ENCODE measurements around the gene RANBP9. TPM values are rescaled to one million over a fixed set of nuclear protein-coding genes. Genes with fewer than 3 reads are reported as not detected.

Gene RANBP9
- polyA plus RNA-seq, 4 donors, result 14.1 to 27.1 (median 18.5) TPM

GRCh38 chr6:13703496-13703895 lies 8.1 kb downstream of the RANBP9 start:
- DNase-seq, result no peak
- peaks cover 0 to 9% (median 0%) of the 10 kb centered on the region in 3 donors for H3K36me3 ChIP-seq (ENCODE audit: control insufficient read depth in 3 of 3, insufficient read depth in 2 of 3, low read depth in 1 of 3, low read length in 3 of 3)
- no peak overlapping the region for H3K4me3 ChIP-seq (ENCODE audit: low read depth in 1 of 3, low read length in 3 of 3)
- no peak overlapping the region for H3K27ac ChIP-seq (ENCODE audit: low read depth in 1 of 3, low read length in 2 of 3)
- H3K27me3 ChIP-seq (ENCODE audit: control insufficient read depth in 3 of 3, insufficient read depth in 3 of 3, low read length in 3 of 3), result no peaks in the 10 kb centered on the region
- H3K9me3 ChIP-seq (ENCODE audit: control insufficient read depth in 2 of 2, insufficient read depth in 1 of 2, low read depth in 1 of 2, low read length in 1 of 2), result no peaks in the 10 kb centered on the region
- FAIRE-seq, result no peak
- peaks cover 0 to 17% (median 2%) of the 10 kb centered on the region in 3 donors for H3K4me1 ChIP-seq (ENCODE audit: control insufficient read depth in 3 of 3, insufficient read depth in 2 of 3, low read depth in 1 of 3, low read length in 2 of 3)

- WGBS, 3 donors, result 68 to 78% (median 75%) methylated on average over 4 of the region's 4 CpGs
- DNase-seq (no peak), FAIRE-seq (no peak)
- no peak overlapping the region for H3K4me3 ChIP-seq (ENCODE audit: low read depth in 1 of 3, low read length in 3 of 3)
- no peaks in the 10 kb centered on the region for H3K9me3 ChIP-seq (ENCODE audit: control insufficient read depth in 2 of 2, insufficient read depth in 1 of 2, low read depth in 1 of 2, low read length in 1 of 2)
- H3K4me1 ChIP-seq (ENCODE audit: control insufficient read depth in 3 of 3, insufficient read depth in 2 of 3, low read depth in 1 of 3, low read length in 2 of 3), result peaks cover 0 to 13% (median 0%) of the 10 kb centered on the region in 3 donors
- no peaks in the 10 kb centered on the region for H3K27me3 ChIP-seq (ENCODE audit: control insufficient read depth in 3 of 3, insufficient read depth in 3 of 3, low read length in 3 of 3)
- H3K27ac ChIP-seq (ENCODE audit: low read depth in 1 of 3, low read length in 2 of 3), result no peak overlapping the region
- H3K36me3 ChIP-seq (ENCODE audit: control insufficient read depth in 3 of 3, insufficient read depth in 2 of 3, low read depth in 1 of 3, low read length in 3 of 3), result peaks cover 0 to 9% (median 0%) of the 10 kb centered on the region in 3 donors
These were observed 8.8 kb downstream of the RANBP9 start for GRCh38 chr6:13702809-13703302.

GRCh38 chr6:13700232-13700631 lies 11.4 kb downstream of the RANBP9 start:
- FAIRE-seq, result no peak

GRCh38 chr6:13698715-13699114 lies 12.9 kb downstream of the RANBP9 start:
- no peak for FAIRE-seq
- H3K4me1 ChIP-seq (ENCODE audit: control insufficient read depth in 3 of 3, insufficient read depth in 2 of 3, low read depth in 1 of 3, low read length in 2 of 3), result peaks cover 0 to 10% (median 0%) of the 10 kb centered on the region in 3 donors

More at GRCh38 chr6:13700232-13700631, 11.4 kb downstream of the RANBP9 start:
- H3K27ac ChIP-seq (ENCODE audit: low read depth in 1 of 3, low read length in 2 of 3), result no peak overlapping the region
- no peak overlapping the region for H3K4me3 ChIP-seq (ENCODE audit: low read depth in 1 of 3, low read length in 3 of 3)
- H3K36me3 ChIP-seq (ENCODE audit: control insufficient read depth in 3 of 3, insufficient read depth in 2 of 3, low read depth in 1 of 3, low read length in 3 of 3), result peaks cover 0 to 7% (median 0%) of the 10 kb centered on the region in 3 donors
- DNase-seq, result no peak
- 93 to 96% (median 95%) methylated on average over 3 of the region's 3 CpGs for WGBS, 3 donors
- peaks cover 0 to 13% (median 0%) of the 10 kb centered on the region in 3 donors for H3K4me1 ChIP-seq (ENCODE audit: control insufficient read depth in 3 of 3, insufficient read depth in 2 of 3, low read depth in 1 of 3, low read length in 2 of 3)
- H3K27me3 ChIP-seq (ENCODE audit: control insufficient read depth in 3 of 3, insufficient read depth in 3 of 3, low read length in 3 of 3), result no peaks in the 10 kb centered on the region
- no peaks in the 10 kb centered on the region for H3K9me3 ChIP-seq (ENCODE audit: control insufficient read depth in 2 of 2, insufficient read depth in 1 of 2, low read depth in 1 of 2, low read length in 1 of 2)

GRCh38 chr6:13697857-13698256 lies 13.8 kb downstream of the RANBP9 start:
- Histone ChIP-seq H3K27ac (ENCODE audit: low read depth in 1 of 3, low read length in 2 of 3) (no peak overlapping the region), H3K4me1 (ENCODE audit: control insufficient read depth in 3 of 3, insufficient read depth in 2 of 3, low read depth in 1 of 3, low read length in 2 of 3) (peaks cover 0 to 1% (median 0%) of the 10 kb centered on the region in 3 donors), H3K4me3 (ENCODE audit: low read depth in 1 of 3, low read length in 3 of 3) (no peak overlapping the region), H3K27me3 (ENCODE audit: control insufficient read depth in 3 of 3, insufficient read depth in 3 of 3, low read length in 3 of 3) (no peaks in the 10 kb centered on the region), H3K36me3 (ENCODE audit: control insufficient read depth in 3 of 3, insufficient read depth in 2 of 3, low read depth in 1 of 3, low read length in 3 of 3) (peaks cover 0 to 12% (median 0%) of the 10 kb centered on the region in 3 donors), H3K9me3 (ENCODE audit: control insufficient read depth in 2 of 2, insufficient read depth in 1 of 2, low read depth in 1 of 2, low read length in 1 of 2) (no peaks in the 10 kb centered on the region)
- DNase-seq (no peak), FAIRE-seq (no peak)
- 97 to 100% (median 98%) methylated on average over 2 of the region's 2 CpGs for WGBS, 3 donors

More at GRCh38 chr6:13698715-13699114, 12.9 kb downstream of the RANBP9 start:
- DNase-seq, result no peak
- no peaks in the 10 kb centered on the region for H3K27me3 ChIP-seq (ENCODE audit: control insufficient read depth in 3 of 3, insufficient read depth in 3 of 3, low read length in 3 of 3)
- no peak overlapping the region for H3K27ac ChIP-seq (ENCODE audit: low read depth in 1 of 3, low read length in 2 of 3)
- 96 to 97% (median 96%) methylated on average over 5 of the region's 5 CpGs for WGBS, 3 donors
- peaks cover 0 to 8% (median 0%) of the 10 kb centered on the region in 3 donors for H3K36me3 ChIP-seq (ENCODE audit: control insufficient read depth in 3 of 3, insufficient read depth in 2 of 3, low read depth in 1 of 3, low read length in 3 of 3)
- no peak overlapping the region for H3K4me3 ChIP-seq (ENCODE audit: low read depth in 1 of 3, low read length in 3 of 3)
- H3K9me3 ChIP-seq (ENCODE audit: control insufficient read depth in 2 of 2, insufficient read depth in 1 of 2, low read depth in 1 of 2, low read length in 1 of 2), result no peaks in the 10 kb centered on the region

GRCh38 chr6:13696226-13696625 lies 15.4 kb downstream of the RANBP9 start:
- no peak for DNase-seq
- no peaks in the 10 kb centered on the region for H3K9me3 ChIP-seq (ENCODE audit: control insufficient read depth in 2 of 2, insufficient read depth in 1 of 2, low read depth in 1 of 2, low read length in 1 of 2)
- WGBS, 3 donors, result 87 to 93% (median 91%) methylated on average over 1 of the region's 1 CpG
- H3K36me3 ChIP-seq (ENCODE audit: control insufficient read depth in 3 of 3, insufficient read depth in 2 of 3, low read depth in 1 of 3, low read length in 3 of 3), result peaks cover 0 to 13% (median 0%) of the 10 kb centered on the region in 3 donors
- no peaks in the 10 kb centered on the region for H3K4me1 ChIP-seq (ENCODE audit: control insufficient read depth in 3 of 3, insufficient read depth in 2 of 3, low read depth in 1 of 3, low read length in 2 of 3)
- H3K27me3 ChIP-seq (ENCODE audit: control insufficient read depth in 3 of 3, insufficient read depth in 3 of 3, low read length in 3 of 3), result no peaks in the 10 kb centered on the region
- FAIRE-seq, result no peak
- H3K27ac ChIP-seq (ENCODE audit: low read depth in 1 of 3, low read length in 2 of 3), result no peak overlapping the region
- H3K4me3 ChIP-seq (ENCODE audit: low read depth in 1 of 3, low read length in 3 of 3), result no peak overlapping the region

GRCh38 chr6:13695252-13695651 lies 16.4 kb downstream of the RANBP9 start:
- no peaks in the 10 kb centered on the region for H3K27me3 ChIP-seq (ENCODE audit: control insufficient read depth in 3 of 3, insufficient read depth in 3 of 3, low read length in 3 of 3)
- no peak overlapping the region for H3K4me3 ChIP-seq (ENCODE audit: low read depth in 1 of 3, low read length in 3 of 3)
- H3K4me1 ChIP-seq (ENCODE audit: control insufficient read depth in 3 of 3, insufficient read depth in 2 of 3, low read depth in 1 of 3, low read length in 2 of 3), result no peaks in the 10 kb centered on the region
- H3K9me3 ChIP-seq (ENCODE audit: control insufficient read depth in 2 of 2, insufficient read depth in 1 of 2, low read depth in 1 of 2, low read length in 1 of 2), result no peaks in the 10 kb centered on the region
- H3K36me3 ChIP-seq (ENCODE audit: control insufficient read depth in 3 of 3, insufficient read depth in 2 of 3, low read depth in 1 of 3, low read length in 3 of 3), result peaks cover 0 to 13% (median 0%) of the 10 kb centered on the region in 3 donors
- DNase-seq (no peak), FAIRE-seq (no peak)
- WGBS, 3 donors, result 48 to 78% (median 50%) methylated on average over 1 of the region's 1 CpG
- H3K27ac ChIP-seq (ENCODE audit: low read depth in 1 of 3, low read length in 2 of 3), result peak overlapping the region in 1 of 3 donors; percentile 11

- Histone ChIP-seq H3K27me3 (ENCODE audit: control insufficient read depth in 3 of 3, insufficient read depth in 3 of 3, low read length in 3 of 3) (no peaks in the 10 kb centered on the region), H3K27ac (ENCODE audit: low read depth in 1 of 3, low read length in 2 of 3) (no peak overlapping the region), H3K4me1 (ENCODE audit: control insufficient read depth in 3 of 3, insufficient read depth in 2 of 3, low read depth in 1 of 3, low read length in 2 of 3) (no peaks in the 10 kb centered on the region), H3K9me3 (ENCODE audit: control insufficient read depth in 2 of 2, insufficient read depth in 1 of 2, low read depth in 1 of 2, low read length in 1 of 2) (no peaks in the 10 kb centered on the region), H3K36me3 (ENCODE audit: control insufficient read depth in 3 of 3, insufficient read depth in 2 of 3, low read depth in 1 of 3, low read length in 3 of 3) (peaks cover 0 to 13% (median 0%) of the 10 kb centered on the region in 3 donors), H3K4me3 (ENCODE audit: low read depth in 1 of 3, low read length in 3 of 3) (no peak overlapping the region)
- FAIRE-seq (no peak), DNase-seq (no peak)
- WGBS, 3 donors, result 74 to 82% (median 77%) methylated on average over 4 of the region's 4 CpGs
These were observed 17.1 kb downstream of the RANBP9 start for GRCh38 chr6:13694562-13694961.
